GM21526 (cell line): Measurements from ENCODE around the gene COL1A1.

Experiments
- ATAC-seq: cut with Tn5 transposase; IDR thresholded peaks from one replicate; pipeline ENCODE4 v1.9.1; 2021; ENCODE audit warnings: moderate library complexity; ENCODE audit not compliant: unreplicated experiment, low FRiP score

The COL1A1 gene

DNA sequence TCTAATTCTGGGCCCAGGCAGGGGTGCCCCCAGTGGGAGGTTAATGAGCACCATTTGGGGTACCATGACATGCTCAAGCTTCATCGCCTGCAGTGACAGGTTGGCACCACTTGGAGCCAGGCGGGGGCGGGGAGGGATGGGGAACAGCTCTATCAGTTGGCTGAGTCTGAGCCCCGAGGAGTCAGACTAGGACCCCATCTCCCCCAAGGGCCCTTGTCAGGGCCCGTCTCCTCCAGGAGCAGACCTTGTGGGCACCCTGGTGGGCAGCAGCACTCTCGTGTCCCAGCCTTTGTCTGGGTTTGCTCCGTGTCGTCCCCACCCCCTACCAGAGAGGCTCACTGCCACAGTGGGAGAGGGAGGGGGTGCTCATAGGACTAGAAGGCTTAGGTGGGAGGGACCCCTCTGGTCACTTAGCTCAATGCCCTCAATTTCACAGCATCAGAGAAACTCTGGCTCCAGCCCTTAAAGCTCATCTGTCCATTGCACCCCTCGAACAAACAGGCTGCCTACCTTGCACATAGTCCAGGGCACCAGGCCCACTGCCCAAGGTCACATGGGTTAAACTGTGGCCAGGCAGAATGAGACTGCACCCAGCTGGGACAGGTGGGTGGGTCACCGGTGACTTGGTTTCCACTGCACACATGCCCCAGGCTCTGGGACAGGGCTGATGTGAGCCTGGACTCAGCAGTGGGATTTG is 55.1 kb downstream of the COL1A1 start:
- no peak for ATAC-seq

- no peak for ATAC-seq
Measured at GRCh38 chr17:50145532-50146229, 55.8 kb downstream of the COL1A1 start.

DNA sequence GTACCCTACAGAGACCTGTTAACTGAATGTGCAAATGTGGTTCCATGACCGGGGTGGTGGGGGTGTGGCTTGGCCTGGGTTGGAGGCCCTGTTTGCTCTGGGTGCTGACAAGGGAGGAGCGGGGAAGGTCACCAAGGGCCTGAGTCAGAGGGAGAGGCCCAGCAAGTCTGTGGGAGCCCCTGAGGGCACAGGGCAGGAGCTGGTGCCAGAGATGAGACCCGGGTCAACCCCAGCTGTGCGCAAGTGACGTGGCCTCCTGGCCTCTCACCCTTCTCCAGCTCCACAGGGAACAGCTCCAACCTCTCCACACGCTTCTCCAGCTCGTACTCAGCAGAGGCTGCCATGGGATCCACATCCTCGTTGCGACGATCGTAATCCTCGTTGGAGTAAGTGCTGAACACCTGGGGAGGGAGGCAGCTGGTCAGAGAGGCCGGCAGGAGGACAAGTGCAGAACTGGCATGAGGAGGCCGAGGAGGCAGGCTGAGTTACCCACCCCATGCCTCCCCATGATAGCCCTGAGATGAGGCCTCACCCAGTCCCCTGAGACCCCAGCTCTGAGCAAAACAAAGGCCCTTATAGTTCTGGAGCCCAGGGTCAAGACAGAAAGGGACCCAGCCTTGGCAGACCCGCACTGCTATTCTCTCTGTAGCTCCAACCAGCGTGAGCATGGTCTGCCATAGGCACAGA is 56.4 kb downstream of the COL1A1 start:
- no peak for ATAC-seq

DNA sequence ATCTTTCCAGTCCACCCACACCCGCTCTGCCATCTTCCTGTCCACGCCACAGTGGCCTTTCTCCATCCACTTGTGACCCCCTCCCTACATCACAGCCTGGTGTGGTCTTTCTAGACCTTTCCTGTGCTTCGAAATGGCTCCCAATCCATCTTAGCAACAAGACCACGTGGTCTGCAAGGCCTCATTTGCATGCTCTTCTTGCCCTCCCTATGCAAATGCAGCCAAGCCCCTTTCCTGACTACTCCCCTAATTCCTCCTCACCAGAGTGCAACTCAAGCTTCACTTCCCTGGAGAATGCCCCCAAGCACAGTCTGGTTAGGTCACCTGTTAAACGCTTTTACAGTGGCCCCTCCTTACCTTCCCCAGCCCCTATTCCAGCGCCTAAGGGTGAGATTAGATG is 57.1 kb downstream of the COL1A1 start:
- no peak for ATAC-seq

- no peak for ATAC-seq
Measured at GRCh38 chr17:50143461-50144176, 57.8 kb downstream of the COL1A1 start.

DNA sequence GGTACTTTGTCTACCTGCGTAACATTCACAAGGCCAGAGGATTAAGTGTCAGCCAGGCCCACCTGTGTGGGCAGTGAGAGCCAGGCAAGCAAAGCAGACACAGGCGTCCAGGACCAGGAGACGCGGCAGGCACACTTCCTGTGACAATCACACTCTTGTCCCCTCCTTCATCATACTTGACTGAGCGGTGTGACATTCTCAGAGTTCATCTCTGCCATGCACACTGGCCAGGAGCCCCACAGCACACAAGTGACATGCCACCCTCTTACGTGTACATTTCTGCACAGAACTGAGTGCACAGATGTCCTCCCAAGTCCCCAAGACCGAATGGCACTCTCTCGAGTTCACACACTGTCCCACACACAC is 59.7 kb downstream of the COL1A1 start:
- no peak for ATAC-seq

- ATAC-seq, result no peak
Measured at GRCh38 chr17:50141026-50141744, 60.2 kb downstream of the COL1A1 start.

GRCh38 chr17:50139950-50140885 is 61.2 kb downstream of the COL1A1 start:
- no peak for ATAC-seq

DNA sequence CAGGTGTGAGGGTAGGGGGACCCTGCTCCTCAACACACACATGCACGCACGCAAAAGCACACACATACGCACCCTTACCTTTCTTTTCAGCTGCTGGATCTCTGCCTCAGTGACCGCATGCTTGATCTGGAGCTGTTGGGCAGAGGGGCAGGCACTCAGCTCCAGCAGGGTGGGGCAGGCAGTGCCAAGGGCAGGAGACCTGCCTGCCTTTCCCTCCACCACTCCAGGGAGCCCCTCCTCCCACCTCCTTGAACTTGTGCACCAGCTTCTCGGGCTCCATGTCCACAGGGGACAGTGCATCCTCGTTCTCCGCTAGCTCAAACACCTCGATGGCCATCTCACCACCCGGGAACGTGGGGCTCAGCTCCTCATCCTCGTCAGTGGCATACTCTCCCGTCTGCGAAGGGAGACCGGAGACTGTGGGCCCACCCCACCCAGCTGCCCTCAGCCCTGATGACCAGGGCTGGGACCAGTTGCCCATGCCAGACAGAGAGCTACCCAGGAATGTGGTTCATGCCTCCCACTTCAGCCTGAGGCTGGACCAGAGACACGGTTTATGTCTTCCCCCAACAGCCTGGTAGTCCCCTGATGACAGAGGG is 62.1 kb downstream of the COL1A1 start:
- no peak for ATAC-seq

GRCh38 chr17:50137042-50137441 is 64.4 kb downstream of the COL1A1 start:
- no peak for ATAC-seq

DNA sequence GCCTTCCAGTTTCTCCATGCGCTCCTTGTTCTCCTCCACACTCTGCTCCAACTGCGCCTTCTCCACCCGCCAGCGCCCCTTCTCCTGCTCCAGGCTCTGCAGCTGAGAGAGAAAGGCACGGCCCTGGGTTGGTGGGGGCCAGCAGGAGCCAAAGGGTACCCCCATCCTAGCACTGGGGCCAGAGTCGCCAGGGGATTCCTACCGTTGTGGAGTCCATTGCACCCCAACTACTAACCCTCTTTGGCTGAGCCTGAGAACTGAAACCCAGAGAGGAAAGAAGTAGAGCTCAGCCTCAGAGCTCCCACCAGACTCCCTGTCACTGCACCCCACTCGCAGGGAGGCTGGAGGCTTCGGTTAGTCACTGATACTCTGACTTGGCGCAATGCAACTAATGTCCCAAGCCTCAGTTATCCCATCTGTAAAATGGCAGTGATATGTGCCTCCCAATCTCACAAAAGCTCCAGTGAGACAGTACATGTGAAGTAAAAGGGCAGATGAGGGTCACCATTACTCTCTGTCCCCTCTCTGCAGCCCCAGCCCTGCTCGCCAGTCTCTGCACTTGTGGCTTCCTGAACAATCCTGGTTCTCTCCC is 65.2 kb downstream of the COL1A1 start:
- ATAC-seq, result no peak

- ATAC-seq, result no peak
Measured at GRCh38 chr17:50135316-50136095, 65.9 kb downstream of the COL1A1 start.

DNA sequence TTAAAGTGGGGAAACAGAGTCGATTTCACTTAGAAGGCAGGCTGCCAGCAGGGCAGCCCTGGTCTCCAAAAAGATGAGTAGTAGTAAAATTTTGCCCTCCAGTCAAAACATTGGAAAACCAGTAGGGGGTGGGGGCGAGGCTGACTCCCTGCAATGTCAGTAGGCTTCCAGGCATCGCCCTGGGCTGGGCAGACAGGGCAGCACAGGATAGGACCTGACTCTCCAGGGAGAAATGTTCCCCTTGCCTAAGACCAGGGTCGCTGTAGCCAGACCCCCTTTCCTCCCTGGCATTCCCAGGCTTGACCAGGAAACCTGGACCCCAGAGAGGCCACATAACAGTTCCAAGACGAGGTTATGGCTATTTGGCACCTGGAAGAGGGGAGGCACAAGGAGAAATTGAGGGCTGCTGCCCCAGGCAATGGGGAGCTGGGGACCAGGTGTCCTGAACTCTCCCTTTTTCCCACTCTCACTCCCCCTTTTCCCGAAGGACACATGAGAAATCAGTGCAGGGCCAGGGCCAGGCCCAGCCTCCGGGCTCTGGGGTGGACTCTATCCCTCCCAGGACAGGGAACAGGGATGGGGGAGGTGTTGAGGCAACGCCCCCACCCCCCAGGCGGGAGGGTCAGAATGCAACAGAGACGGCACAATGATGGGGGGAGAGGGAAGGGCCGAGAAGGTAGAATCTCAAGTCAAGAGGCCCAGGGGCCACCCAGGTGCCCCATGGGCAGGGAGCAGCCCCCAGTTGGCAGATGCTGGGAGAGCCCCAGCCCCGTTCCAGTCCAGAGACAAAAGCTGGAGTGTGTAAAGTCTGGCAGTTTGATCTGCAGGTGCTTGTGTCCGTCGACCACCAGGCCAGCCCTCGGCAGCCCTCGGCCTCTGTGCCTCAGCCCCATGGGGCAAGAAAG is 67.0 kb downstream of the COL1A1 start:
- no peak for ATAC-seq

GRCh38 chr17:50133769-50134099 is 67.7 kb downstream of the COL1A1 start:
- ATAC-seq, result no peak
